ENCODE results near the gene SNU13.
"Not testable (repeated sequence)": the region's sequence is repeated elsewhere in the genome, so short reads cannot be mapped to it uniquely, and the experiment has no call there.

Gene SNU13

DNA sequence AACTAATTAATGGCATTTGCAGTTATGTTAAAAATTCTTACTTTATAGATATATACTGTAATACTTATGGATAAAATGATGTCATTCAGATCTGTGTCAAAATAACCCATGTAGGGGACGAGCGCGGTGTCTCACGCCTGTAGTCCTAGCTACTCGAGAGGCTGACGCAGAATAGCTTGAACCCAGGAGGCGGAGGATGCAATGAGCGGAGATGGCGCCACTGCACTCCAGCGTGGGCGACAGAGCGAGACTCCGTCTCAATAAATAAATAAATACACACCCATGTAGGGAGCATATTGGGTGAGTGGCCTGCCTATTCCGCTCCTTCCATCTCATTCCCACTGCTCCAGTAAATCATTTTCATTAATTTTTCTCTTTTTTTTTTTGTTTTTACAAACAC lies 7.1 kb downstream of the SNU13 start:
- peak; percentile 25 for DNase-seq

- no peak for DNase-seq
These were observed 12.5 kb downstream of the SNU13 start for GRCh38 chr22:41676134-41676533.

GRCh38 chr22:41674846-41675340 lies 13.8 kb downstream of the SNU13 start:
- DNase-seq: no peak

DNA sequence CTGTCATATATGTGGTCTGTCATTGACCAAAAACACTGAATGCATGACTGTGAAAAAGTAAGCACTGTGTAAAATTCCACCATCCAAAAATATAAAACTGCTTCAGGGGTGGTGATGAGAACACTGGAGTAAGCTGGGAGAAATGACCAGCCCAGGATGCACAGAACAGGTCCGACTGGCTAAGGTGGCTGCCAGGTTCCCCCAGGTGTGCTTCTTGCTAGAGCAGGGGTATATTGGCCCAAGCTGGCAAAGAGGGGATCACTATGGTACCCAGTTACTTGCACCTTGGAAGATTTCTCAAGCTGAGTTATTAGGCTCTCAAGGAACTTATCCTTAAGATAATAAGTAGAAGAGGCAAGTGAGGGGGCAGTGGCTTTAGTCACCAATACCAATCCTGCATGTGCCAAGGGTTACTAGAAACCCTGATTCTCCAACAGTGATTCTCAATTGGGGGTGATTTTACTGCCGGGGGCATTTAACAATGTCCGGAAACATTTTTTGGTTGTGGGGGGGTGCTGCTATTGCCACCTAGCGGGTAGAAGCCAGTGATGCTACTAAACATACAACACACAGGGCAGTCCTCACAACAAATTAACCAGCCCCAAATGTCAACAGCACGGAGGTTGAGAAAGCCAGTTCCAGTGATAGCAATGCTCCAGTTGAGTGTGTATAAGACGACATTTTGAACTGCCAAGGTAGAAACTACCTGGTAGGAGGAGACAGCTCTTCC lies 15.7 kb downstream of the SNU13 start:
- DNase-seq: no peak

GRCh38 chr22:41672096-41672495 lies 16.6 kb downstream of the SNU13 start:
- DNase-seq: not testable (repeated sequence)

GRCh38 chr22:41668971-41669911 lies 19.4 kb downstream of the SNU13 start:
- no peak for DNase-seq

DNA sequence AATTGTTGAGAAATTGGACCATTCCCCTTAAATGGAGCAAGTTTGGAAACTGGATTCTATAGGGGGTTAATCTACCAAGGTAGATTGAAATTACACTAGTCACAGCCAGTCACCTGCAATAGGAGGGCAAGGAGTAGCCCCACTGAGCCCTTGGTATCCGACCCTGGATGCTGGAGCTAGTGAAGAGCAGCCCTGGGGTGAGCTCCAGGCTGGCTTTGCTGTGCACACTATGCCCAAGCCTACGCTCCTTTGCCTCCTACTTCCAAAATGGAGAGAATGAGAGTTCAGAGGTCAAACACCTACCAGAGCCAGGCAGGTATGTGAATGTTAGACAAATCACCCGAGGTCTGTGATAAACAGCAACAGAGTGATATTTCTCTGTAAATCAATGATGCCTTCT lies 23.7 kb downstream of the SNU13 start:
- no peak for DNase-seq

GRCh38 chr22:41664490-41664889 lies 24.2 kb downstream of the SNU13 start:
- DNase-seq: no peak

GRCh38 chr22:41663594-41663993 lies 25.1 kb downstream of the SNU13 start:
- DNase-seq: not testable (repeated sequence)

DNA sequence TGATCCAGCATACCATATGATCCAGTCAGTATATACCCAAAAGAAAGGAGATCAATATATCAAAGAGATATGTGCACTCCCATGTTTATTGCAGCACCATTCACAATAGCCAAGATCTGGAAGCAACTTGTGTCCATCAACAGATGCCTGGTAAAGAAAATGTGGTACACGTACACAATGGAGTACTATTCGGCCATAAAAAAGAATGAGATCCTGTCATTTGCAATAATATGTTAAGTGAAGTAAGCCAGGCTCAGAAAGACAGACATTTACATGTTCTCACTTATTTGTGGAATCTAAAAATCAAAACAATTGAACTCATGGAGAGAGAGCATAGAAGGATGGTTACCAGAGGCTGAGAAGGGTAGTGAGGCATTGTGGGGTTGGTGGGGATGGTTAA lies 27.0 kb downstream of the SNU13 start:
- no peak for DNase-seq

DNA sequence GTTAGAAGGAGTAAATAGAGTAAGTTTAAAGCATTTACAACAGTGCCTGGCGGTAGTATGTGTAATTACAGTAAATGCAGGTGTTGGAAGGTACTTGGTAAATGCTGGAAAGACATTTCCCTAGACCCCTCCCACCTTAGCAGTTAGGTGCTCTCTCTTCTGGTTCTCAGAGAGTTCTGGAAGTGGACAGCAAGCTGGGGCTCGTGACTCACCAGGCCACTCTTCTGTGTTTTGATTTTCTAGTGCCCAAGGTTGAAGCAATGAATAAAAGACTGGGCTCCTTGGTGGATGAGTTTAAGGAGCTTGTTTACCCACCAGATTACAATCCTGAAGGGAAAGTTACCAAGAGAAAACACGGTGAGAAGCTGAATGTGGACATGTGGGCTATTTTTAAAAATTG lies 27.6 kb downstream of the SNU13 start:
- no peak for DNase-seq

DNA sequence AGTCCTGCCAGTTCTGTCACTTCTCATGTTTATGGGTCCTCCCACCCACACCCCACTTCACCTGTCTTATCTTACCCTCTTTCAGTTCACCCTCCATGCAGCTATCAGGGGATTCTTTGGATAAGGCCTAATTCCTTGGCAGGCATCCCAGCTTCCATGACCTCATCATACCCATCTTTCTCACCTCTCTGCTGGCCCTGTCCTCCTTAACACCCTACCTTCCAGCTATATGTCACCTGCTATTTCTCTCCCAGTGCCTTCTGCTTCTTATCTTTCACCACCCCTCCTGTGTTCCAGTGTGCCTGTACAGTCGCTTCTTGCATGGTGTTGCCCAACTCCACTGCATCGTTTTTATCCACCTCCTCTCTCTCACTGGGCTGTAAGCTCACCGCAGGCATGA lies 28.3 kb downstream of the SNU13 start:
- no peak for DNase-seq

DNA sequence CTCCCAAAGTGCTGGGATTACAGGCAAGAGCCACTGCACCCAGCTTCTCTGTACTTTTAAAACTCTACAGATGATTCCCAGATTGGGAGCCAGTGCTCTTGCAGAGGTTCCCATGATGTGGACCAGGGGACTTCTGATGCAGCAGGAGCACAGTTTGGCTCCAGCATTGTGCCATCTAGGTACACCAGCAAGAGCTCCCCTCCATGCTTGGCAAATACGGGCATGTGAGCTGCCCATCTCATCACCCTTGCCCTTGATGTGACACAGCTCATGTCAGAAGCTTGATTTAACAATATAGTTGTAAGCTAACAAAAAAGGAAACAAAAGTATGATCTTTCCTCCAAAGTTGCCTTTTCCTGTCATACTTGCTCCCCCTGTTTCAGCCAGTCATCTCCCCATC lies 28.7 kb downstream of the SNU13 start:
- DNase-seq: no peak

- DNase-seq: no peak
These were observed 29.8 kb downstream of the SNU13 start for GRCh38 chr22:41658869-41659268.

DNA sequence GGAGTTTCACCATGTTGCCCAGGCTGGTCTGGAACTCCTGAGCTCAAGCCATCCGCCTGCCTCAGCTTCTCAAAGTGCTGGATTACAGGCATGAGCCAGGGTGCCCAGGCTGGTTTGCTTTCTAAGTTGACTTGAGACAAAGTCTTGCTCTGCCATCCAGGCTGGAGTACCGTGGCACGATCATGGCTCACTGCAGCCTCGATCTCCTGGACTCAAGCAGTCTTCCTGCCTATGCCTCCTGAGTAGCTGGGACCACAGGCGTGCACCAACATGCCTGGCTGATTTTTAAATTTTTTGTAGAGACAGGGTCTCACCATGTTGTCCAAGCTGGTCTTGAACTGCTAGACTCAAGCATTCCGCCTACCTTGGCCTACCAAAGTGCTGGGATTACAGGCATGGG lies 31.0 kb downstream of the SNU13 start:
- DNase-seq: no peak

DNA sequence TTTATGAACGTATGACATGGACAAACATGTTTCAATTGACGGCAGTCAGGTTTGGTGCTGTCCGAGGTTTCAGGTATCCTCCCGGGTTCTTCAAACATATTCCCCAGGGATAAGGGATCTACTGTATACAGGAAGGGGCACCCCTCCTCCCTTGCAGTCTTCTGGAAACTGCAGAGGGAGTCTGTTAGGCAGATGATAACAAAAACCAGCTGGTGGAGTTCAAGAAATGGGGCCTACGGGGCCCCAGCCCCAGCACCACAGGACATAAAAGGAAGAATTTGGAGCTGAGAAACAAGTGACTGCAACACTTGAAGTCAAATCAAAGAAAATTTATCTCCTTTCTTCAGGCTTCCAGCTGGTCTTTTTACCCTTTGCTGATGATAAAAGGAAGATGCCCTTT lies 32.1 kb downstream of the SNU13 start:
- DNase-seq: peak; percentile 44

- DNase-seq: no peak
These were observed 34.3 kb downstream of the SNU13 start for GRCh38 chr22:41654322-41654721.

- no peak for DNase-seq
These were observed 37.8 kb downstream of the SNU13 start for GRCh38 chr22:41650821-41651220.

- no peak for DNase-seq
These were observed 38.4 kb downstream of the SNU13 start for GRCh38 chr22:41650229-41650628.

DNA sequence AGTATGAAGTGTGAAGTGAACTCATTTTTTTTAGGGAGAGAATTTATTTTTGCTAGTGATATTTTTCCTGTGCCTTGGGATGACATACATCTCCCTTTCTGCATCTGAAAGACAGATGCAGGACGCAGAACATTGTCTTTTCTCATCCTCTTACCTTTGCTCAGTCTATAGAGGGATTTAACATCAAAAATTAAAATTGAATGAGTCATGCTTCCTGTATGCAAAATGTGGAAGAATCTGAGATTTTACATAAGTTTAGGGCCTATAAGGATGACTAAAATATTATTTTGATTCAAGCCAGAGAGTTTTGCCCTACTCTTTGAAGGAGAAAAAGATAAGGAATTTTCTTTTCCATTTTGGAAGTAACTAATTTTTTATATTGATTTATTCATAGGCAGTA lies 40.2 kb downstream of the SNU13 start:
- DNase-seq: no peak

- no peak for DNase-seq
These were observed 40.9 kb downstream of the SNU13 start for GRCh38 chr22:41647771-41648170.

GRCh38 chr22:41642331-41643110 lies 46.1 kb downstream of the SNU13 start:
- DNase-seq: no peak

DNA sequence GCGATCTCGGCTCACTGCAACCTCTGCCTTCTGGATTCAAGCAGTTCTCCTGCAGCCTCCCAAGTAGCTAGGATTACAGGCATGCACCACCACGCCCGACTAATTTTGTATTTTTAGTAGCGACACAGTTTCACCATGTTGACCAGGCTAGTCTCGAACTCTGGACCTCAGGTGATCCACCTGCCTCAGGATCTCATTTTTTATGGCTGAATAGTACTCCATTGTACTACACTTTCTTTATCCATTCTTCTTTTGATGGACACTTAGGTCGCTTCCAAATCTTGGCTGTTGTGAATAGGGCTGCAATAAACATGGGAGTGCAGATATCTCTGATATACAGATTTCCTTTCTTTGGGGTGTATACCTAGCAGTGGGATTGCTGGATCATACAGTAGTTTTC lies 46.8 kb downstream of the SNU13 start:
- no peak for DNase-seq

Data from hematopoietic multipotent progenitor cell treated with erythropoietin and hydrocortisone succinate and interleukin-3 and kit ligand, for 4 days (in vitro differentiated cells).